ENCODE measurements around the gene ZNG1F.
"Not testable (repeated sequence)": the region's sequence is repeated elsewhere in the genome, so short reads cannot be mapped to it uniquely, and the experiment has no call there.

ZNG1F gene

GRCh38 chr9:41119311-41119710, 69.8 kb downstream of the ZNG1F start:
- not testable (repeated sequence) for H3K9me2 ChIP-seq (replicated peaks; ENCODE audit: control insufficient read depth, low read length); H3K4me3 ChIP-seq (ENCODE audit: low read length); H3K27ac ChIP-seq (ENCODE audit: low read depth, low read length); H3F3A ChIP-seq (ENCODE audit: control insufficient read depth, insufficient read depth); H3K4me1 ChIP-seq (ENCODE audit: control insufficient read depth, low read length); H3K4me2 ChIP-seq (ENCODE audit: low read length); H3K9me3 ChIP-seq (ENCODE audit: control insufficient read depth, insufficient read depth, low read length); H3K36me3 ChIP-seq (ENCODE audit: control insufficient read depth, low read length); H4K20me1 ChIP-seq (ENCODE audit: control insufficient read depth, insufficient read depth, low read depth, low read length); H3K79me2 ChIP-seq (ENCODE audit: control insufficient read depth, low read length); H3K27me3 ChIP-seq (ENCODE audit: control insufficient read depth, low read length)

- not testable (repeated sequence) for H3K36me3 ChIP-seq (ENCODE audit: control insufficient read depth, low read length); H4K20me1 ChIP-seq (ENCODE audit: control insufficient read depth, insufficient read depth, low read depth, low read length); H3K4me2 ChIP-seq (ENCODE audit: low read length); H3K27ac ChIP-seq (ENCODE audit: low read depth, low read length); H3K4me1 ChIP-seq (ENCODE audit: control insufficient read depth, low read length); H3K9me3 ChIP-seq (ENCODE audit: control insufficient read depth, insufficient read depth, low read length); H3K9me2 ChIP-seq (replicated peaks; ENCODE audit: control insufficient read depth, low read length); H3K79me2 ChIP-seq (ENCODE audit: control insufficient read depth, low read length); H3K27me3 ChIP-seq (ENCODE audit: control insufficient read depth, low read length); H3F3A ChIP-seq (ENCODE audit: control insufficient read depth, insufficient read depth); H3K4me3 ChIP-seq (ENCODE audit: low read length)
Measured at GRCh38 chr9:41113348-41113747, 75.8 kb downstream of the ZNG1F start.

- H3K36me3 ChIP-seq (ENCODE audit: control insufficient read depth, low read length); H3K27ac ChIP-seq (ENCODE audit: low read depth, low read length); H3K4me1 ChIP-seq (ENCODE audit: control insufficient read depth, low read length): not testable (repeated sequence)
Measured at GRCh38 chr9:41111414-41111813, 77.7 kb downstream of the ZNG1F start.

GRCh38 chr9:41110913-41111312, 78.2 kb downstream of the ZNG1F start:
- H3K4me1 ChIP-seq (ENCODE audit: control insufficient read depth, low read length); H4K20me1 ChIP-seq (ENCODE audit: control insufficient read depth, insufficient read depth, low read depth, low read length); H3K36me3 ChIP-seq (ENCODE audit: control insufficient read depth, low read length); H3K9me3 ChIP-seq (ENCODE audit: control insufficient read depth, insufficient read depth, low read length); H3K4me2 ChIP-seq (ENCODE audit: low read length); H3K27me3 ChIP-seq (ENCODE audit: control insufficient read depth, low read length); H3K79me2 ChIP-seq (ENCODE audit: control insufficient read depth, low read length); H3F3A ChIP-seq (ENCODE audit: control insufficient read depth, insufficient read depth); H3K27ac ChIP-seq (ENCODE audit: low read depth, low read length); H3K4me3 ChIP-seq (ENCODE audit: low read length); H3K9me2 ChIP-seq (replicated peaks; ENCODE audit: control insufficient read depth, low read length): not testable (repeated sequence)
- peak; percentile 8 for TF ChIP-seq CTCF (IDR thresholded peaks at IDR 0.05; ENCODE audit: low read depth, low read length, poor library complexity, severe bottlenecking)

More at GRCh38 chr9:41111414-41111813, 77.7 kb downstream of the ZNG1F start:
- not testable (repeated sequence) for H3K4me3 ChIP-seq (ENCODE audit: low read length); H3K27me3 ChIP-seq (ENCODE audit: control insufficient read depth, low read length); H3K4me2 ChIP-seq (ENCODE audit: low read length); H3K9me3 ChIP-seq (ENCODE audit: control insufficient read depth, insufficient read depth, low read length); H4K20me1 ChIP-seq (ENCODE audit: control insufficient read depth, insufficient read depth, low read depth, low read length); H3K79me2 ChIP-seq (ENCODE audit: control insufficient read depth, low read length); H3K9me2 ChIP-seq (replicated peaks; ENCODE audit: control insufficient read depth, low read length); H3F3A ChIP-seq (ENCODE audit: control insufficient read depth, insufficient read depth)

GRCh38 chr9:41109253-41109652, 79.9 kb downstream of the ZNG1F start:
- not testable (repeated sequence) for H3K4me2 ChIP-seq (ENCODE audit: low read length); H3K36me3 ChIP-seq (ENCODE audit: control insufficient read depth, low read length); H3K27me3 ChIP-seq (ENCODE audit: control insufficient read depth, low read length); H4K20me1 ChIP-seq (ENCODE audit: control insufficient read depth, insufficient read depth, low read depth, low read length); H3K27ac ChIP-seq (ENCODE audit: low read depth, low read length); H3K9me2 ChIP-seq (replicated peaks; ENCODE audit: control insufficient read depth, low read length); H3K9me3 ChIP-seq (ENCODE audit: control insufficient read depth, insufficient read depth, low read length); H3K79me2 ChIP-seq (ENCODE audit: control insufficient read depth, low read length); H3K4me3 ChIP-seq (ENCODE audit: low read length); H3F3A ChIP-seq (ENCODE audit: control insufficient read depth, insufficient read depth); H3K4me1 ChIP-seq (ENCODE audit: control insufficient read depth, low read length)

GRCh38 chr9:41108816-41109215, 80.3 kb downstream of the ZNG1F start:
- H3K4me2 ChIP-seq (ENCODE audit: low read length); H3K27me3 ChIP-seq (ENCODE audit: control insufficient read depth, low read length): not testable (repeated sequence)

GRCh38 chr9:41106472-41107116, 82.5 kb downstream of the ZNG1F start:
- not testable (repeated sequence) for H3K9me3 ChIP-seq (ENCODE audit: control insufficient read depth, insufficient read depth, low read length); H3K27me3 ChIP-seq (ENCODE audit: control insufficient read depth, low read length); H3K27ac ChIP-seq (ENCODE audit: low read depth, low read length); H3K9me2 ChIP-seq (replicated peaks; ENCODE audit: control insufficient read depth, low read length); H4K20me1 ChIP-seq (ENCODE audit: control insufficient read depth, insufficient read depth, low read depth, low read length); H3K36me3 ChIP-seq (ENCODE audit: control insufficient read depth, low read length); H3K79me2 ChIP-seq (ENCODE audit: control insufficient read depth, low read length); H3F3A ChIP-seq (ENCODE audit: control insufficient read depth, insufficient read depth); H3K4me3 ChIP-seq (ENCODE audit: low read length); H3K4me2 ChIP-seq (ENCODE audit: low read length); H3K4me1 ChIP-seq (ENCODE audit: control insufficient read depth, low read length)

More at GRCh38 chr9:41108816-41109215, 80.3 kb downstream of the ZNG1F start:
- not testable (repeated sequence) for H4K20me1 ChIP-seq (ENCODE audit: control insufficient read depth, insufficient read depth, low read depth, low read length); H3F3A ChIP-seq (ENCODE audit: control insufficient read depth, insufficient read depth); H3K4me3 ChIP-seq (ENCODE audit: low read length); H3K9me2 ChIP-seq (replicated peaks; ENCODE audit: control insufficient read depth, low read length); H3K9me3 ChIP-seq (ENCODE audit: control insufficient read depth, insufficient read depth, low read length); H3K36me3 ChIP-seq (ENCODE audit: control insufficient read depth, low read length); H3K4me1 ChIP-seq (ENCODE audit: control insufficient read depth, low read length); H3K27ac ChIP-seq (ENCODE audit: low read depth, low read length); H3K79me2 ChIP-seq (ENCODE audit: control insufficient read depth, low read length)

Data from DOHH2 (cell line).